Stimulated activated CD8-positive, alpha-beta memory T cell treated with anti-CD3 and anti-CD28 coated beads, Interleukin-2, amount 100 ng/mL, for 1 hour (primary cell): ENCODE measurements around the gene SLC30A4.

Experiments used
- DNase-seq, 2 donors: peaks; one replicate each; pipeline ENCODE4 v3.0.0-alpha.2; 2020; ENCODE audit warnings: low read depth in 2 of 2

Gene SLC30A4

GRCh38 chr15:45451265-45451664 is 71.3 kb downstream of the SLC30A4 start:
- DNase-seq: no peak

DNA sequence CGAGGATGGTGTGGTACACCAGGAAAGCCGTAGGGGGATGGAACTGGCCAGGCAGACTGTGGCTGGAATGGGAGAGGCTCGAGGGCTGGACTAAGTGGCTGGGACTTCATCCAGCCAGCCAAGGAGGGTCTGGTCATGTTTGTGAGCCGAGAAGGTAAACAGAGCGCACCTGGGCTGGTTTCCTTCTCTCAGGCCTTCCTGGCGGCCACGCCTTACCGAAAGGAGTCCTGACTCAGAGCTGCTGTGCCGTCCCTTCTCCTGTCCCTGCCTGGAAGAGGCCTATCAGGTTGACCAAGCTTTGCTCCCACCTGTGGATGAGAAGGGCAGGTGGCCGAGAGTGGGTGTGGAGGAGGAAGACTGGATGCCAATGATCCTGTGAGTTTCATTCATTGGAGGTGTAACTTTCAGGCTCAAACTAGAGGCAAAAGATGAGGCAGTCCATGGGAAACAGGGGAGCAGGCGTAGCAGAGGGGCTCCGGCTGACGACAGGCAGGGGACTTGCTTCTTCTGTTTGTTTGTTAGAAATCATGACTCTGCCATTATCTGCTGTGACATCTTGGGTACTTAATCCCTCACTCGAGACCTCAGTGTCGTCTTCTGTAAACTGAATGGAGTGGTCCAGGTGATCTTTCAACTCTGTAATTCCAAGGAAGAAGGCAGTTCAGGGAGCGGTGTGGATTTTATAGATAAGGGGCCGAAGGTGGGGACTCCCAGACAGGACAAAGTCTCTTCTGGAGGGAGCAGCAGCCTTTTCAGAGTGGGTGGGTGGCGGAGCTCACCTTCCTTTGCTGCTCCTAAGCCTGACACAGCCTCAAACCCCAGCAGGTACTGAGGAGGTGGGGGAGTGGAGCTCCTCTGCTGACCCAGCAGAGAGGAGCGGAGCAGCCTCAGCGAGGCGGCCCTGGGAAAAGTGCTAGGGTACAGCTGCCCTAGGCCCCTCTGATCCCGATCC is 72.4 kb downstream of the SLC30A4 start:
- no peak for DNase-seq

GRCh38 chr15:45449395-45449794 is 73.2 kb downstream of the SLC30A4 start:
- no peak for DNase-seq

- DNase-seq: no peak
Measured at GRCh38 chr15:45448066-45448915, 74.3 kb downstream of the SLC30A4 start.

DNA sequence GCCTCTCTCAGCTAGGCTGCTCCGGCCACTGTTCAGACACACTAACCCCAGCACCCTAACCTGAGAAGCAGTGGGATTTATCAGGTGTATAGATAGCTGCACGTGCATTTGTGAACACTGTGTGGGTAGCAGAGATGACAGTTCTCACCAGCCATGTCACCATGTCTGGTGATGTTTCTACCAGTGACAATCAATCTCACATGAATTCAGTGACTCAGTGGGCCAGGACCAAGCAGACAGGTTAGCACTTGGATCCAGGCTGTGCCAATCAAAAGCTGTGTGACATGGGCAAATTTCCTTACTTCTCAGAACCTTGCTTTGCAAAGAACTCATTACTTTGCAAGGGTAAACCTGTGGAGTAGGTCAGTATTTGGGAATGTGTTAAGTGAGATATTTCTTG is 78.9 kb downstream of the SLC30A4 start:
- DNase-seq: no peak

DNA sequence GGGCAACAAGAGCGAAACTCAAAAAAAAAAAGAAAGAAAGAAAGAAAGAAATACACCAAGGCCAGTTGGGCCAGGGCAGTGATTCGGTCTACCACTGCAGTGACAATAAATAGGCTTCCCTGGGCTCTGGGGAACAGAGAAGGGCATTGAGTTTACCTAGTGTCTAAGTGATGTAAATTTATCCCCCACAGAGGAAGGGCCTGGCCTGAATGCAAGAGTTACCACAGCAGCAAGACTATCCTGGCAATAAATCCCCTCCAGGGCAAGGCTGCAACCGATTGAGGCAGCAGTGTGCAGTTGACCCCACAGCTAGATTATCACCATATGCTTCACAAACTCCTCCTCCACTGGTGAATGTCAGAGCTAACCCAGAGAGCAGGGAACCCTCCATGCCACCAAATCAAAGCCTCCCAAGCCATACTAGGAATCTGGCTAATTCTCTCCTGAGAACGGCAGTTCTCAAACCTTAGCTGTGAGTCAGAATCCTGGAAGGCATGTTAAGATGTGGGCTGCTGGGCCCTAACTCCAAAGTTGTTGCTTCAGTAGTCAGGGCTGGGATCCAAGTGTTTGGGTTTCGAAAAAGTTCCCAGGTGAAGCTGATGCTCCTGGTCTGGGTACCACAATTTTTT is 79.9 kb downstream of the SLC30A4 start:
- no peak for DNase-seq

- DNase-seq: no peak
Measured at GRCh38 chr15:45441686-45442085, 80.9 kb downstream of the SLC30A4 start.

DNA sequence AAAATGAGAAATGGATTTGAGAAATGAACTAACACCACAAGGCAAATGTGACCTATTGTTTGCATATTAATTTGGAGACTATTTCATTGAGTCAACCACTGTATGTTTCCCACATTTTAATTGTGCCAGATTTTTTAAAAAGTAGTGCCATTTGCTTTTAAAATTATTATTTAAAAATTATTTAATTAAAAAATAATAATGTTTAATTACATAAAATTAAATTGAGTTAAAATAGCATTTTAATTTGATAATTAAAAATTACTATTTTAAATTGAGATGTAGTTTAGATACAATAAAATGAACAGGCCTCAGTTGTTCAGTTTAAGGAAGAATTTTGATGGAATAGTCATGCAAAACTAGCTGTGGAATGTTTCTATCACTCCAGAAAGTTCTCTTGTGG is 81.5 kb downstream of the SLC30A4 start:
- no peak for DNase-seq

DNA sequence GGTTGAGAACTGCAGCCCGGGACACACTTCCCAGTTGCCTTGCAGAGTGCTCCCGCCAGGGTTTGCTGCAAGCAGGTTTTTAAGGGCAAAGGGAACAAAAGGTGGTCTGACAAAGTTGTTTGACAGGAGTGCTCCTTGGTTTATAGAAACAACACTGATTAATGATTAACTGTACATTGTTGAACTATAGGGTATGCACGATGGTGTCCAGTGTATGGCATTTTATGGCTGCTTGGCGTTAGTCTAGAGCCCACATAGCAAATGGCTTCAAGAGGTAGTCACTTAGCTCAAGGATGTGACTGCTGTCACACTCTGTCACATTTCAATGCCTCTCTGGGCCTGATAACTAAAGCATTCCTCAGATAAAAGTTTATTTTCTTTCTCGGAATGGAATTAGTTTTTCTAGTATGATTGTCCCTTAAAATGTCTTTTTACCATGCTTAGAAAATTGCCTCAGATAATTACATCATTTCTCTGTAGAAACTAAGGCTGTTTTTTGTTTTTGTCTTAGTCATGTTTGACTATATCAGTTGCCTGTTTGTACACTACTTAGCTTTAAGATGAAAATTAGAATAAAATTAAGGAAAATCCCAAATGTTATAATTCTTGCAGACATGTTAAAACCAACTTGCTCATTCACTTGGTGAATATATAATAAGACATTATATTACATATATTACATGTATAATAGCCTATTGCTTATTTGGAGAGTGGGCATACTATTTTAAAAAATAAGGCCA is 82.9 kb downstream of the SLC30A4 start:
- DNase-seq: no peak

- DNase-seq: no peak
Measured at GRCh38 chr15:45435124-45435903, 87.2 kb downstream of the SLC30A4 start.

- DNase-seq: no peak
Measured at GRCh38 chr15:45434078-45434567, 88.4 kb downstream of the SLC30A4 start.

DNA sequence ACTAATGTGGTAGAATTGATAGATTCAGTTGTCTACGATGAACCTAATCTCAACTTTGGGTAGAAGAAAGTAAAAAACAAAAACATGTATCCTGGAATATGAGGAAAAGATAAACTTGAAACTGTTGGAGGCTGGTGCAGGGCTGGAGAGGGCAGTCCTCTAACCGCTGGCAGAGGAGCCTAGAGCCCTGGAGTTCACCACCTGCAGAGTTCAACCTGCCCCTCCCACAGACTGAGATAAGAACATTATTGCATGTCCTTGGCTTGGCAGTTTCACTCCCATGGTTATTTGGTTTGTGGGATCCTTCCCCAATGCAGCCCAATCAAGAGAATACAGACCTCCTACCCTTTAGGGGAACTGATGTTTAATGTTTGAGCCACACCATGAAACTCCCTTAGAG is 91.0 kb downstream of the SLC30A4 start:
- no peak for DNase-seq

- peak; percentile 73 to 78 for DNase-seq
Measured at GRCh38 chr15:45429941-45430792, 92.4 kb downstream of the SLC30A4 start.
